ENCODE data around the gene REC114.

- TF ChIP-seq CTCF (optimal IDR thresholded peaks at IDR 0.05 in 1 of 3, IDR thresholded peaks at IDR 0.05 in 1 of 3, conservative IDR thresholded peaks at IDR 0.05 in 1 of 3; ENCODE audit: extremely low read depth in 1 of 3, insufficient read depth in 2 of 3, low read length in 3 of 3) = no peak
- no peak for TF ChIP-seq EZH2 (IDR thresholded peaks at IDR 0.05; ENCODE audit: low read length)
Measured at GRCh38 chr15:73568564-73569280, 125.8 kb downstream of the REC114 start.
